HG03354 (cell line): ENCODE data around the gene TTC39B.

Experiments
- ATAC-seq: cut with Tn5 transposase; IDR thresholded peaks from one replicate; pipeline ENCODE4 v1.9.1; 2021; ENCODE audit warnings: mild to moderate bottlenecking; ENCODE audit not compliant: unreplicated experiment, poor library complexity, severe bottlenecking

TTC39B gene

DNA sequence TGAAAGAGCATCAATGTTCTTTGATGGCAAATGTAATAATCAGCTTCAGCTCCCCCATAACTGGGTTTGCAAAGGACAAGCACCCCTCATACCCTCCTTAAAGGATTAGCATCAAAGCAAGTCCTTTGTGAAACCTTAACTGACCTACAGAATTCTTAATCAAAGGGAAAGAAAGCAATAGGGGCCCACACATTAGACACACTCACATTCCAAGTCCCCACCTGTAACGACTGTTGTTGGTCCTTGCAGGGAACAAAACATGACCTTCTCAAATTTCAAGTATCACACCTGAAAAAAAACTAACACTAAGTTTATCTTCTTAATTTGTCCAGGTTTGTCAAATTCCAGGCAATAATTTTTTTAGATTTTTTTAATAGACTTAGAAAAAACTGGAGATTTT, 32.6 kb downstream of the TTC39B start:
- ATAC-seq, result no peak

DNA sequence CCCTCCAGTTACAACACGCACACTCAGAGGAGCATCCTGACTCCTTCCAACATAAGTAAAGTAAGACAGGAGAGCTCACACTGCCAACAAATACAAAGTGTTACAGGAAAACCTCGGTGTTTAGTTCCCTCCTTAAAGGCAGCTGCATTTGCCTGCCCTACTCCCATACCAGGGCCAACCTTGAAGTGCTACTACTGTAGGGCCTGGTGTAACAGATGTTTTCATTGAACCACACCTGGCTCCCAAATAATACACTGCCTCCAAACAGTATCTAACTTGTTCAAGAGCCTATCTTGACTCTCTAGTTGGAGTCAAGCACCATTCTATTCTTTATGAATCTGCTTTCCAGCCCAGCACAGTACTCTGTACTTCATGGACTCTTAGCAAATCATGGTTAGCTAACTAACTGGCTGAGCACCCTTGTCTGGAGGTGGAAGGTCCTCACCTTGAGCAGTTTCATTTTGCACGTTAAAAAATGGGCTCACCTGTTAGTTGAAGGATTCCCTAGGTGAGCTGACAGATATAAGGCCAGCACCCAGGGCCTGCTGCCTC, 34.6 kb downstream of the TTC39B start:
- no peak for ATAC-seq

DNA sequence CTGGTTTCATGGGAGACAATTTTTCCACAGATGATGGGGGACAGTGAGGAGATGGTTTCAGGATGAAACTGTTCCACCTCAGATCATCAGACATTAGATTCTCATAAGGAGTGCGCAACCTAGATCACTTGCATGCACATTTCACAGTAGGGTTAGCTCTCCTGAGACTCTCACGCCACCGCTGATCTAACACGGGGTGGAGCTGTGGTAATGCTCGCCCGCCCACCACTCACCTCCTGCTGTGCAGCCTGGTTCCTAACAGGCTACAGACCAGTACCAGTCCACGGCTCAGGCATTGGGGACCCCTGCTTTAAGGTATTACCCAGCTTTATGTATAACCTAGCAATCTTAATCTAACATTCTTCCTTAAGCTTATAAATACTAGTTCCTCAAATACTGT, 35.6 kb downstream of the TTC39B start:
- no peak for ATAC-seq

DNA sequence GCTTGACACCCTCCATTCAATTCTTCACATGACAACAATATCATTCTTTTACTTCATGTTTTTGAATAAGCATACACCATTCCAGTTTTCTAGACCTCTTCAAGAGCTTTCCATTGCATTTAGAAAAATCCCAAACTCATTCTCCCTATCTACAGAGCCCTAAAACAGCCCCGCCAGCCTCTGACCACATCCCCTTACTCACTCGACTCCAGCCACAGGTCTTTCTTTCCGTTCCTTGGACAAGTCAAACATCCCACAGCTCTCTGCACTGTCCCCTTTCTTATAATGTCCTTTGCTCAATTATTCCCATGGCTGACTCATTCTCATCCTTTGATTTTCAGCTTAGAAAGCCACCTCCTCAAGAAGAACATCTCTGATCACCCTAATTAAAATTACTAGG, 38.2 kb downstream of the TTC39B start:
- no peak for ATAC-seq

DNA sequence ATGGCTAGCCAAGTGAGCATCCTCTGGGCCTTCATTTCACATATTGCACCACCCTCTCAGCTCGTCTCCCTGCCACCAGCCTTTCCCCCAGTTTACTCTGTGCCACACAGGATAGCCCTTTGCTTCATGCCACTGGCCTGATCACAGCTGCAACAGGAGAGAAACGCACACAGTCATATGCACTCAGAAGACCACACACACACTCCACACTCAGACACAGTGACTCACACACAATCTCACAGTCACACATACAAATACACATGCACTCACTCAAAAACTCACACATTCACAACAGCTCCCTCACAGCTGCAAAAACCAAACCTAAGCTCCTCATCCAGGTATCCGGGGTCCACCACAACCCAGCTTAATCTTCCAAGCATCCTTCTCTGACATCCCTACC, 38.7 kb downstream of the TTC39B start:
- no peak for ATAC-seq

DNA sequence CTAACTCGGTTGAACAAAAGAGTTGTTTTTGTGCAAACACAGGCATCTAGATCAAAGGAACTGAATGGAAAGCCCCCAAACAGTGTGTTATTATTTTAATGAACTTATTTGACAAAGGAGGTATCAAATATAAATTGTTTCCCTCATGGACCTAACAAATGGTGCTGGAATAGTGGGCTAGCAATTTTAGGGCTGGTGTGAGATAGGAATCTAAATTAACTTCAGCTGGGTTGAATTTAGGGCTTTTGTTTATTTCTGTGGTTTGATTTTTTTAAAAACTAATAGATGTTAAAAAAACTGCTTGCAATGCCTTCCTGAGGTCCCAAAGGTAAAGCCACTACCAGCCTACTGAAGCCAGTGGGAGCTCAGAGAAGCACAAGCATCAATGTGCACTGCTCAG, 42.1 kb downstream of the TTC39B start:
- ATAC-seq, result no peak

DNA sequence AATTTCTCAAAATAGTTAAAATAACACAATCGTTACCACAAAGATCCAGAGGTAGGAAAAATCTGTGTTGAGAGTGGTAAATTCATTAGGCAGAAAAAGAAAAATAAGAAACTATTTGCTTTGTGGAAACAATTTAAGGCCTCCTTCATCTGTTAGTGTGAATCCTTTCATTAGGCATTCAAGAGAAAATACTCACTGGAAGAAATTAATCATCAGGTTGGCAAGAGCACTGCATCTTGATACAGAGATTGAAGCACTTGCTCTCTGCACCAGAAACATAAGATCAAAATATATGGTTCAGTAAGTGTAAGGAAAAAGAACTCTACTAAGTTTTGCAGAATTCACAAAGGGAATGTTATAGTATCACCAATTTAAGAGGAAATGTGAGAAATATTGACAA, 44.4 kb downstream of the TTC39B start:
- no peak for ATAC-seq

DNA sequence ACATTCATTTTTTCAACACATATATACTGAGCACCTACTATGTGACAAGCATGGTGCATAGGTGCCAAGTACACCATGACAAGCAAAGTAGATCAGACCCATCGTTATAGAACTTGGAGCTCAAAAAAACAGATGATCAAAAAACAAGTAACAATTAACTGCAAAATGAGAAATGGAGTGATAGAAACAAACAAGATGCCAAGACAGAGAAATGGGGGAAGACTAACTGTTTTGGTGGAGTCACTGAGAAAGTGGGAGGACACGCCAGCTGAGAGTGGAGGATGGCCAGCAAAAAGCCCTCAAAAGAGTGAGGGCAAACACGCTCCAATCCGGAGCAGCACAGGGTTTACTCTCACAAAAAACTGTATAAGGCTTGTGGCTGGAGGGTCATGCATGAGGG, 50.6 kb downstream of the TTC39B start:
- no peak for ATAC-seq

DNA sequence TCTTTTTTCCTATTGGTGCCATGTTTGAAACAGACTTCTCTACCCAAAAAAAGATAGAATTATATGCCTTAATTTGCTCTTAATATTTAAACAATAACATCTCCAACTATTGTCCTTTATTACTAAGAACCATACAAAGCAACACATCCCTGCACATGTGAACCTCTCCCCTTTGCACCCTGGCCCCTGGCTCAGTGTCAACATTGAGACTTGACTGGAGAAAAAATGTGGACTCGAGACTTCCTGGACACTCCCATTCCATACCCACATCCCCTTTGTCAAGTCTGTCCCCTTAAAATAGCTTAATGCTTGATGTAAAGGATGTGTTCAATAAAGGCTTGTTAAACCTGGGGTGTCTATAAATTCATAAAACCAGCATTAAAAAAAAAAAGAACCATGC, 53.2 kb downstream of the TTC39B start:
- ATAC-seq, result no peak

DNA sequence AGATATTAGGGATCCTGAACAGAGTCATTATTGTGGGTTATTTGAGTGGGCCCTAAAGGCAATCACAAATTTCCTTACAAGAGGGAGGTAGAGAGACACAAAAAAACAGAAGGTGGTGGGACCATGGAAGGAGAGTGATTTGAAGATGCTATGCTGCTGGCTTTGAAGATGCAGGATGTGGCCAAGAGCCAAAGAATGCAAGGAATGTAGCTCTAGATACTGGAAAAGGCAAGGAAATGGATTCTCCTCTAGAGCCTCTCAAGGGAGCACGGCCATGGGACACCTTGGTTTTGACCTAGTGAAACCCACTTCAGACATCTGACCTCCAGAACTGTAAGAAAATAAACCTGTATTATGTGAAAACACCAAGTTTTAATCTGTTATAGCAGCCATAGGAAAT, 53.8 kb downstream of the TTC39B start:
- ATAC-seq, result no peak

DNA sequence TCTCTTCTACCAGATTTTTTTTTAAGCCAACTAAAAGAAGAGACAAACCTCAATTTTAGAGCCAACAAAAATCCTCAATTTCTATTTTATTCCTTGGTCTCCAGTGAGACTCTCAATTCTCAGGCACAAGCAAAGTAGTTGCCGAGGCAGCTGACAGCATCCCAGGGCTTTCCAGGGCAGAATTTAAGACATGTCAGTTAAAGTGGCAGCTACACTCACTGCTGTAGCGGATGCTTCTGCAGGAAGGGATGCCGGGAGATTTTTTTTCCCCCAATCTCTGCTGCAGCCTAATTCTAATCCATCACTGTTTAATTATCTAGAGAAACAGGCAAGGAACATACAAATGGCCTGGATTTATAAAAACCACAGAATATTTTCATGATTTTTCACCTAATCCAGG, 57.0 kb downstream of the TTC39B start:
- ATAC-seq, result no peak

DNA sequence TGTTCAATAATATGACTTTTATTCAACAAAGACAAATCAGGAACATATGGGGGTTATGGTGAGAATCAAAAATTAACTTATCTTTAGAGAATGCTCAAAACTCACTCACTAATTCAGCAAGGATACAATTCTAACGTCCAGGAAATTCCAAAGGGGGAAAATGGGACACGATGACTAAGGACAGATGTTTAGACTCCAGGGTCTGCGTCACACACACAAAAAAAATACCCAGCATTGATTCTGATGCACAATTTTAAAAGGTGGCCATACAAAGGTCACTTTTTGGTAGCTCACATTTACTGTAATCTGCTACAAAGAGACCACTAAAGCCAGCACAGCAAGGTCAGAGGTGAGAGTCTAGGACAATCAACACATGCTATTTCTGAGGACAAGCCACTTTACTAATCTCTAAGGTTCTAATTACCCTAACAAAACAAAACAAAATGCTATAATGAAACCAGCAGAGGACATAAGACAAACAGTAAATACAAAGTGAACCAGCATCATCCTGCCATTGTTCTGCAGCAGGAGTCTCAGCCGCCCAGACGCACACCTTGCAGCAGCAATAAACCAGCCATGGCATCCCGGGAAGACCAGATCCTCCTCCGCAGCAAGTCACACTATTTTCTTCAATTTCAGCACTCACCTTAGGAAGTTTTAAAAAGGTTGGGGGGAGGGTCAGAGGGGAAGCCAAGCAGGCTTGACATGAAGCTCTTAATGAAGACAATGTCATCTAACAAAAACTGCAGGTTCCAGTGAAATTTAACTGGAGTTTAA, 57.8 kb downstream of the TTC39B start:
- no peak for ATAC-seq

DNA sequence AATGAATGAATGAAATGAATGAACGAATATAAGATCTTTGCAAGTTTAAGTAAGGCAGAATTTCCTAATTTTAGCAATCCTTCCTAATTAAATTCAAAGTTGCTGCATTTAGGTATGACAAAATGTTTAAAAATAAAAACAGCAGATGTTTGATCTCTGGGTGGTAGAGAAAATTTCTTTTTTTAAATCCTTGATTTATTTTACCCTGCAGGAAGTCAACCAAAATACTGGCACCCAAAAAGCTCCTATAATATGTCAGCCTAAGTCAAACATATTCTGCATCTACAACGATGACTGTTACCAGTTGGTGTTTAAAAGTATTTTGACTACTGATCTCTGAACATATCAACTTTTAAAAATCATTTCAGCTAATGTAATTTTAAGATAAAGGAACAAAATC, 58.4 kb downstream of the TTC39B start:
- no peak for ATAC-seq

DNA sequence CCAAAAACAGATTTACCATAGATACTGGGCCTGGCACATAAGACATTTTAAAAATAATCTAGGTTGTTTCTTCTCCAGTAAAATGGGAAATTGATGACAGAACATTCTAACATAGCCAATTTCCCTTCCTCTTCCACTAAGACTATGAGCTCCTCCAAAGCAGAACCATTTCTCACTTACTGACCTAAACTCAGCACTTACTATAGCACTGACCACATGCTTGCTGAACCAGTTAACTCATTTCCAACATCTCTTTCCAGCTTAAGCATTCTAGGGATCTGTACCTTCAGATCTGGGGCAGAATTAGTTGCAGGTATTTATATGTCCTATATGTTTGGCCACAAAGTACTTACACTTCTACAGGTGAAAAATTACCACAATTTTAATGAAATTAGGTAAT, 58.9 kb downstream of the TTC39B start:
- no peak for ATAC-seq

DNA sequence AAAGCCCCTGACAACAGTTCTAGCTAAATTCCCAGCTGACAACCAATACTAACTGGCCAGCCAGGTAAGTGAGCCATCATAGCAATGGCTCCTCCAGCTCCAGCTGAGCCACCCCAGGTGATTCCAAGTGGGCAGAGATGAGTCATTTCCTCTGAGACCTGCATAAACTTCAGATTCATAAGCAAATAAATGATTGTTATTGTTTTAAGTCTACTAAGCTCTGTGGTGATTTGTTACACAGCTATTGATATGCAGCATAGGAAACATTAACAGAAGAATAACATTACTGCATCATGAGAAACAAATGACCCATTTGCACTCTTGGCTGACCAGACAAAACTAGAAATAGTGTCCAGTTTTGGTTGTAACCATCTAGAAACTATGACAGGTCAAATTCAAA, 60.3 kb downstream of the TTC39B start:
- ATAC-seq, result no peak

DNA sequence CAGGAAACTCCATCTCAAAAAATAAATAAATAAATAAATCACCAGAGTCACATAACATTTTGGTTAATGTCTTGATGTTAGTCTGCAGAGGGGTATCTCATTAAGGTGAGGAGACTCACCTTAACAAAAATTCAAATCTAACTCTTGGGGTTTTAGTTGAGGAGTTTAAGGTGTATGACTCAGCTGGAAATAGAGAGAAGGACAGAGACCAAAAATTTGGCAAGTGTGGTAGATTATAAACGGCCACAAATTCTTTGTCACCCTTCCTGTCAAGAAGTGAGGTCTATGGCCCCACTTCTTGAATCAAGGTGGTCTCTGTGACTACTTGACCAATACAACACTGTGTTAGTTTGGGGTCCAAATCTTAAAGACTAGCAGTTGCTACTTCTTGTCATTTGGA, 60.8 kb downstream of the TTC39B start:
- no peak for ATAC-seq

DNA sequence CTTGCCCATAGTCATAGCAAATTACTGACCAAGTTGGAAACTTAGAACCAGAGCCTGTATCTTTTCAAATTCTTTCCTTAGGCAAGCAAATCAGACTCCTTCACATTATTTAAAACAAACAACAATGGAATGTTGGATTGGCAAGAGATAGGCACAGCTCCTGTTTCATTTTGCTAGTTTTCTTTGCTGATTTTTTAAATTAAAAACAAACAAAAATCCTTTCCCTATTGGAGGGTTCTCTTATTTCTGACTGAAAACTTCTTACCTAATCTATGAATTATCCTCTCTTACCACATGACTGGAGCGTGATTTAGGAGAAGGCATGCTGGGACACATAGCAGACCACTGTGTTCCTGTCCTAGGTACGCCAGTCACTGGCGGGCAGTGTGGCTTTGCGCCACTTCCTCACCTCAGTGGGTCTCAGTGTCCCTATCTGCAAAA, 63.0 kb downstream of the TTC39B start:
- no peak for ATAC-seq

DNA sequence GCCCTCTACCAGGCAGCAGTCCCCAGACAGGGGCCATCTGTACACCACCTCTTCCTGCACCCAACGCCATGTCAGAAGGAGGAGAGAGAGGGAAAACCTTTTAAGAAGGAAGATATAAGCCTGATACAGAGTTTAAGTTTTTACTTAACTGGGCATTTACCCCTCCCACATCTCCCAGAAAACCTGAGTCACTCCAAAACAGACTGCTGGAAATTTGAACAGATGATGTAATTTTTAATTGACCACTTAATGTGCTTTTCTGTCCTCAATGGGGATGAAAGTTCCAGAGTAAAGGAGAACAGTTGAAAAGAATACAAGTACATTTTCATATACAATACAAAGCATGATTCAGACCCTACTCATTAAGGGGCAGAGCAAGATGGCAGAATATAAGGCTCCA, 63.9 kb downstream of the TTC39B start:
- no peak for ATAC-seq

DNA sequence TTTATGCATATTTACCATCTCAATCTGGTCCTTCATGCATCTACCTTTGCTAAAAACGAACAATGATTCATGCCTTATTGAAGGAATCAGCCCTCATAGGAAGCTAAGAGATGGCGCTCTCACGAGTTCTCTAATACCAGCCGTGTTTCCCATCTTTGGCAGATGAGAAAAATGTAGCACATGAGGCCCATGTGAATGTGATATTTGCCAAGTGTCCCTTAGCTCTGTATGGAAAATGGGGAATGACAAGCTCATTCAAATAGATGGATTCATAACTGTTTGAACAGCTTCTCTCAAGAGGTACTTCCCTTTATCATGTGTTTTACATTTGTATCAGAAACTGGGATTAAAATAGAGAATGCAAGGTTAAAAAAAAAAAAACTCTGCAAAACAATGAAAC, 66.1 kb downstream of the TTC39B start:
- ATAC-seq, result no peak

DNA sequence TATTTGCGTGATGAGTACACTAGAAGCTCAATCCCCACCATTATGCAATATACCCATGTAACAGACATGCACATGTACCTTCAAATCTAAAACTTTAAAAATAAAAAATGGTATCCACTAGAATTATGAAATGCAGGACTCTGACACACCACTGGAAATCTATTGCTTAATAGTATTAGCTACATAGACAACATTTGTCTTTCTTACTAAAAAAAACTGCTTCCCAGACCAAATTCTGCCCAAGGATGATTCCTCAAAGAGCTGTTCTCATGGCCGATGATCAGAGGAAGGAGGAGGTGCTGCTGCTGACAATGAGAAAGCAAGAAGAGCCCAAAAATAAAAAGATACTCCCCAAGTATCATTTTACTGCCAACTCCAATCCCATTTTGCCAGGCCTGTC, 67.2 kb downstream of the TTC39B start:
- ATAC-seq, result no peak

DNA sequence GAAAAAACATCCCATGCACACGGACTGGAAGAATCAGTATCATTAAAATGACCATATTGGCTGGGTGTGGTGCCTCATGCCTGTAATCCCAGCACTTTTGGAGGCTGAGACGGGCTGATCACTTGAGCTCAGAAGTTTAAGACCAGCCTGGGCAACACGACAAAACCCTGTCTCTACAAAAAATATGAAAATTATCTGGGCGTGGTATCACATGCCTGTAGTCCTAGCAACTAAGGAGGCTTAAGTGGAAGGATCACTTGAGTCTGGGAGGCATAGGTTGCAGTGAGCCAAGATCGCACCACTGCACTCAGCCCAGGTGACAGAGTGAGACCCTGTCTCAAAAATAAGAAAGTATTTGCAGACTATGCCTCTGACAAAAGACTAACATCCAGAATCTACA, 68.4 kb downstream of the TTC39B start:
- ATAC-seq, result no peak

DNA sequence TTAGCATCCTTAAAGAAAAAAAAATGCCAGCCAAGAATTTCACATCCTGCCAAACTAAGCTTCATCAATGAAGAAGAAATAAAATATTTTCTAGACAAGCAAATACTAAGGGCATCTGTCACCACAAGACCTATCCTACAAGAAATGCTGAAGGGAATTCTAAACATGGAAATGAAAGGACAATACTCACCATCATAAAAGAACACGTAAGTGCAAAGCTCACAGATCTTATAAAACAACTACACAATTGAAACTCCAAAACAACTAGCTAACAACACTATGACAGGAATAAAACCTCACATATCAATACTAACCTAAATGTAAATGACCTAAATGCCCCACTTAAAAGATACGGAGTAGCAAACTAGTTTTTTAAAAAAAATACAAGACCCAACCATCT, 71.4 kb downstream of the TTC39B start:
- ATAC-seq, result no peak
